HG03469 (cell line): Measurements from ENCODE around the gene NAGPA.

Experiments
- ATAC-seq: cut with Tn5 transposase; IDR thresholded peaks from one replicate; pipeline ENCODE4 v1.9.1; 2021; ENCODE audit warnings: mild to moderate bottlenecking, moderate library complexity, moderate number of reproducible peaks; ENCODE audit not compliant: unreplicated experiment

Gene NAGPA

GRCh38 chr16:5004311-5004710 is 29.4 kb downstream of the NAGPA start:
- no peak for ATAC-seq

- ATAC-seq, result no peak
Observed at GRCh38 chr16:5003828-5004227, 29.9 kb downstream of the NAGPA start.

GRCh38 chr16:5003211-5003610 is 30.5 kb downstream of the NAGPA start:
- ATAC-seq, result no peak

GRCh38 chr16:5002699-5003143 is 31.0 kb downstream of the NAGPA start:
- no peak for ATAC-seq

- ATAC-seq, result no peak
Observed at GRCh38 chr16:5001986-5002385, 31.7 kb downstream of the NAGPA start.

- ATAC-seq, result no peak
Observed at GRCh38 chr16:5001571-5001970, 32.2 kb downstream of the NAGPA start.

- no peak for ATAC-seq
Observed at GRCh38 chr16:5000573-5001001, 33.1 kb downstream of the NAGPA start.

GRCh38 chr16:4994719-4995434 is 38.9 kb downstream of the NAGPA start:
- no peak for ATAC-seq

- ATAC-seq, result no peak
Observed at GRCh38 chr16:4991754-4992153, 42.0 kb downstream of the NAGPA start.

GRCh38 chr16:4990415-4990814 is 43.3 kb downstream of the NAGPA start:
- ATAC-seq, result no peak

- ATAC-seq, result no peak
Observed at GRCh38 chr16:4989391-4990006, 44.2 kb downstream of the NAGPA start.

GRCh38 chr16:4988647-4989046 is 45.1 kb downstream of the NAGPA start:
- ATAC-seq, result no peak

- no peak for ATAC-seq
Observed at GRCh38 chr16:4987580-4988374, 46.0 kb downstream of the NAGPA start.

- ATAC-seq, result no peak
Observed at GRCh38 chr16:4987250-4987579, 46.5 kb downstream of the NAGPA start.

GRCh38 chr16:4984174-4984990 is 49.4 kb downstream of the NAGPA start:
- no peak for ATAC-seq

- ATAC-seq, result no peak
Observed at GRCh38 chr16:4982056-4982867, 51.5 kb downstream of the NAGPA start.

GRCh38 chr16:4981473-4981872 is 52.3 kb downstream of the NAGPA start:
- no peak for ATAC-seq

GRCh38 chr16:4980691-4981090 is 53.0 kb downstream of the NAGPA start:
- no peak for ATAC-seq

- no peak for ATAC-seq
Observed at GRCh38 chr16:4979736-4980660, 53.7 kb downstream of the NAGPA start.
